Fibroblast of the aortic adventitia (primary cell): ENCODE results near the gene FAM168A. TPM values are rescaled to one million over a fixed set of nuclear protein-coding genes. Genes with fewer than 3 reads are reported as not detected.

ENCODE experiments used
- DNase-seq: peaks from one replicate; pipeline ENCODE4 v3.0.0-alpha.2; 2010; ENCODE audit warnings: low read depth
- H3K4me3 ChIP-seq: 2 replicates; pipeline ENCODE4 v1.5.1; 2011; ENCODE audit warnings: low read depth, mild to moderate bottlenecking, control low read depth, low read length, moderate library complexity
- total RNA-seq: library from RNA; depleted of rRNA; stranded (reverse); fragments of >200 nt; gene quantifications from 2 replicates; pipeline ENCODE4 v1.2.3, GENCODE V29; 2012; ENCODE audit warnings: low replicate concordance
- TF ChIP-seq, protein P1 (sequence below): IDR thresholded peaks from 2 replicates; pipeline ENCODE4 v1.5.1; 2011; ENCODE audit warnings: mild to moderate bottlenecking, low read length, control low read depth, inconsistent platforms; ENCODE audit not compliant: insufficient read depth

The FAM168A gene
- total RNA-seq, 1 donor, result 40.0 TPM

DNA sequence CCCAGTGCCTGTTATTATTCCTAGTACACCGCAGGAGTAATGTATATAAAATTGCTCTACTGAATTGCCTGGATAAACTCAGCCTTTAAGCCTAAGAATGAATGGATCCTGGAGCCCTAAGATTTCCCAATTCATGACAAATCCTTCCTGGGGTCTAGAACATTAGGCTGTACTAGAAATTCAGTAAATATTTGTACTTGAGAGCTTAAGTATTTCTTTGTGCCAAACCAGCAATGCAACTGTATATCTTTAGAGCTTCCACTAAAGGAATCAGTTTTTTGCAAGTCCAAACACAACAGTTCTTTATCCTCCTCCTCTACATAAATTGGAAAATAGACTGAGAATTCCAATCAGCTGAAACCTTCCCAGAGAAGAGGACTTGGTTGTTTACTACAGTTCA is 65.6 kb downstream of the FAM168A start:
- TF ChIP-seq, protein P1, sequence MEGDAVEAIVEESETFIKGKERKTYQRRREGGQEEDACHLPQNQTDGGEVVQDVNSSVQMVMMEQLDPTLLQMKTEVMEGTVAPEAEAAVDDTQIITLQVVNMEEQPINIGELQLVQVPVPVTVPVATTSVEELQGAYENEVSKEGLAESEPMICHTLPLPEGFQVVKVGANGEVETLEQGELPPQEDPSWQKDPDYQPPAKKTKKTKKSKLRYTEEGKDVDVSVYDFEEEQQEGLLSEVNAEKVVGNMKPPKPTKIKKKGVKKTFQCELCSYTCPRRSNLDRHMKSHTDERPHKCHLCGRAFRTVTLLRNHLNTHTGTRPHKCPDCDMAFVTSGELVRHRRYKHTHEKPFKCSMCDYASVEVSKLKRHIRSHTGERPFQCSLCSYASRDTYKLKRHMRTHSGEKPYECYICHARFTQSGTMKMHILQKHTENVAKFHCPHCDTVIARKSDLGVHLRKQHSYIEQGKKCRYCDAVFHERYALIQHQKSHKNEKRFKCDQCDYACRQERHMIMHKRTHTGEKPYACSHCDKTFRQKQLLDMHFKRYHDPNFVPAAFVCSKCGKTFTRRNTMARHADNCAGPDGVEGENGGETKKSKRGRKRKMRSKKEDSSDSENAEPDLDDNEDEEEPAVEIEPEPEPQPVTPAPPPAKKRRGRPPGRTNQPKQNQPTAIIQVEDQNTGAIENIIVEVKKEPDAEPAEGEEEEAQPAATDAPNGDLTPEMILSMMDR, result no peak
- no peak overlapping the region for H3K4me3 ChIP-seq
- no peak for DNase-seq

DNA sequence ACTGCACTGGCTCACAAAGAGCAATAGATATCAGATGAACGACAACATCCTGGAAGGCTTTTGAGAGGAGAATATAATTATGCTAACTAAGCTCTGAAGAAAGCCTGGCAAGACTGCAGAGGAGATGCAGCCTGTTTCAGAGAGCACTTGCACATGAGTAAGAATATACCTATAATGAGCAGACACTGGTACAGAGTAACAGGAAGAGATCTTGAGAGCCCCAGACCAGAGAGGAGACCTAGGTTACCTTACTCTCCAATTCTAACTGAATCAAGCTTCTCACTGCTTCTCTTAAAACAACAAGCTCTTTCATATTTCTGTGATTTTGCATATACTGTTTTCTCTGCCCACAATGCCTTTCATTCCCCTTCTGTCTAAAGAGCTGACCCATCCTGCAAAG is 66.5 kb downstream of the FAM168A start:
- DNase-seq, result no peak
- TF ChIP-seq, protein P1, result no peak

DNA sequence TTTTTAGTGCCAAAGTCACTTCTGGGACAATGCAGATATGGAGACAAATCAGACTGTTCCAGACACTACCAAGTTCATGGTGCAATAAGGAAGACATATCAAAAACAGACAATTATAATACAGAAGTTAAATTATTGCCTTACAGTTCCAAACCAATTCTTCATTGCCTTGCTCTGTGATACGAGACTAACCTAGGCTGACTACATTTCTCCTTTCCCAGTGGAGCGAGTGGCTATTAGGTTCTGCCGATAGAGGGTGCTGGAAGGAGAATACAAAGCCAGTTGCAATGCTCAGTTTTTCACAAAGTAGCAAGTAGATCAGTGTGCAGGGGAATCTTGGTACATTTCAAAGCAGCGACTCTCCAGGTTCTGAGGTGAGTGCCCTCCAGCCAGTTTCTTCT is 67.8 kb downstream of the FAM168A start:
- no peak overlapping the region for H3K4me3 ChIP-seq

More for the DNA sequence above, 66.5 kb downstream of the FAM168A start:
- H3K4me3 ChIP-seq, result no peak overlapping the region

DNA sequence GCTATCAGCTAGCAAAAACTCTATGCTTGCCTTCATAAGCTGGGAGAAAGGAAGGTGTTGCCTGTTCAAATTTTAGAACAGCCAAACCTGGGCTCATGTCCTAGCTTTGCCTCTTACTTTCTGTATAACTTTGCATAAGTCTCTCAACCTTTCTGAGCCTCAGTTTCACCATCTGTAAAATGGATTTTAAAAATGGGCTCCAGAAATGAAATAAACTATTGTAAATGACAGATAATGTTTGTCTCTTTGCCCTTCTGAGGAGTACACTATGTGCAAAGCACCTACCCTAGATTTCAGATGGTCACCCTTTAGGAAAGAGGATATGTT is 68.7 kb downstream of the FAM168A start:
- TF ChIP-seq, protein P1, result no peak
- H3K4me3 ChIP-seq, result no peak overlapping the region
- no peak for DNase-seq

More for the DNA sequence above, 67.8 kb downstream of the FAM168A start:
- DNase-seq, result no peak
- TF ChIP-seq, protein P1, result peak; percentile 20

DNA sequence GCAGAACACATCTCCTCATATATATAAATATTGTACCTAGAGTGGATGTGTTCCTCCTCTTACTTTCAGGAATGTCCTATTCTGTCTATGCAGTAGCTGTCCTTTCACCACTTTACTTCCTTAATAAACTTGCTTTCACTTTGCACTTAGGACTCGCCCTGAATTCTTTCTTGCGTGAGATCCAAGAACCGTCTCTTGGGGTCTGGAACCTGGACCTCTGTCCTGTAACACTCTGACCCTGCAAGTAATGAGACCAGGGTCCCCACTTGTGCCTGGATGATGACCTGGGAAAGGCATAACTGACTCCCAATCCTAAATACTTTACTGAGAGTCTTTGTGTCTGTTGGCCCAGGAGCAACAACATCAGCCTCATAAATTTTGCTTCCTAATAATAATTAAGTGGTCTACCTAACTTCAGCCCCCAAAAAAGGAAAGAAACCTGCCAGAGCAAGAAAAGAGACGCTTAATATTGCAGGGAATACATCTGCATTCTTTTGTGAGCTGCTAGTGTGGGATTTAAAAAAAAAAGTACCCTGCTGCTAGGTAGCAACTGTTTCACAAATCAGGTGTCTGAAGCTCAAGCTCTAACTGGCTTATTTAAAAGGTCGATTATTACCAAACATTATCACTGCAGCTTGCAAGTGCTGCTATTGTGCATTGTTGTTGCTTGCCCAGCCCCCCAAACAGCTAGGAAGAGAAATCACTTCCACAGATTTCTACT is 69.3 kb downstream of the FAM168A start:
- peak; percentile 26 for DNase-seq
- peak overlapping the region; percentile 55 for H3K4me3 ChIP-seq

DNA sequence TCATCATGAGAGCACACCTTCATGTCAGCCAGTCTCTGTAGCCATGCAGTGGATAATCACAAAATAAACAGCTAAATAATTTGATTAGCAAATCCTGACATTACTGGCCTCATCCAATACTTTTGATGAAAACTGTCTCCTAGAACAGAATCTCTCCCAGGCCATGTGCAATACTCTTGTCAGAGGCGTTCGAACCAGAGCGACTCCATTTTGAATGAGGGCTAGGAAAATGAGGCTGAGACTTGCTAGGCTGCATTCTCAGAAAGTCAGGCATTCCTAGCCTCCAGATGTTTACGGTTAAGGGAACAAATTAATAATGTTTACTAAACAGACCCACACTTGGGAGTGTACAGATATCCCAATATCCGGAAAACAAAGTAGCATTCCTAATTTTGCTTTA is 69.9 kb downstream of the FAM168A start:
- TF ChIP-seq, protein P1, result no peak
- no peak for DNase-seq
- no peak overlapping the region for H3K4me3 ChIP-seq

More for the DNA sequence above, 69.3 kb downstream of the FAM168A start:
- TF ChIP-seq, protein P1, result no peak

DNA sequence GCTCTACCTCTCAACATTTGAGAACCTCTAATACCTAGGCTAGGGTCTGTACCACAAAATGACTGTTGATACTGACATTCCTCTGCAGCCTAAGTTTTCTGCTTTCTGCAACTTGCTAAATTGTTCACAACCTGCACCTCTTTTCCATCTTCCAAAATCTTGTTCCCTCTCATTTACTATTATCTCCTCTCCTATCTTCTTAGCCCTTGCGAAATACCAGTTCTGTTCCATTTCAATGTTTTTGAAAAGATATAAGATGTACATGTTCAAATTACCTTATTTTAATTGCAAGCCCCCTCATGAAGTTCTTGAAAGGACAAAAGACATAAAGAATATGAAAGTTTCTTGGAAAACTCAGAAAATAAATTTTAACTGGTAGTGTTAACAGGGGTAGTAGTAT is 72.3 kb downstream of the FAM168A start:
- no peak overlapping the region for H3K4me3 ChIP-seq
- no peak for DNase-seq
- TF ChIP-seq, protein P1, result no peak
